Renal cortex interstitium (tissue), 11 donors: ENCODE results near the gene TBC1D10B. TPM values are rescaled to one million over a fixed set of nuclear protein-coding genes. Genes with fewer than 3 reads are reported as not detected.
"Not testable (repeated sequence)": the region's sequence is repeated elsewhere in the genome, so short reads cannot be mapped to it uniquely, and the experiment has no call there.

Source experiments
- DNase-seq, 11 donors: peaks; one replicate each; pipeline ENCODE4 v3.0.0-alpha.2; 2013; ENCODE audit warnings: low read depth in 9 of 11, low spot score in 4 of 11; ENCODE audit errors: extremely low read depth in 1 of 11
- polyA plus RNA-seq, 3 donors: library from polyadenylated mRNA; unstranded; fragments of 120-200 nt; gene quantifications; one replicate each; pipeline ENCODE4 v1.2.1, GENCODE V29; 2013; ENCODE audit not compliant: insufficient read length in 3 of 3

TBC1D10B gene
- polyA plus RNA-seq, 3 donors, result 31.1 to 38.7 (median 38.2) TPM

GRCh38 chr16:30348929-30349328, 21.4 kb downstream of the TBC1D10B start:
- DNase-seq, result no peak

- DNase-seq, result no peak
These were observed 22.2 kb downstream of the TBC1D10B start for GRCh38 chr16:30348113-30348512.

DNA sequence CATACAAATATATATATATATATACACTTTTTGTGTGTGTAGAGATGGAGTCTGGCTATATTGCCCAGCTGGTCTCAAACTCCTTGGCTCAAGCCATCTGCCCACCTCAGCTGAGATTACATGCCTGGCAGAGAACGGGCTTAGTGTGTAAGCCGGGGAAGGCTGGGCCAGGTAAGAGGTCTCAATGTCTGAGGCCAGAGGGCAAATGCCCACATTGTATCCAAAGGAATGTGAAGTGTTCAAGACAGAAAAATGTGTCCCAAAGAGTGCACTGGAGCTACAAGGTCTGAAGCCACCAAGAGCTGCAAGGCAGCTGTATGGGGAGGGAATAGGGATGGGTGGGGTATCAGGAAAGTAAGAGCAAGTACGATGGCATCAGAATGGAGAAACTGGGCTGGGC, 24.0 kb downstream of the TBC1D10B start:
- DNase-seq, result no peak

- not testable (repeated sequence) for DNase-seq
These were observed 26.8 kb downstream of the TBC1D10B start for GRCh38 chr16:30343491-30343820.

- no peak for DNase-seq
These were observed 27.4 kb downstream of the TBC1D10B start for GRCh38 chr16:30342751-30343490.

DNA sequence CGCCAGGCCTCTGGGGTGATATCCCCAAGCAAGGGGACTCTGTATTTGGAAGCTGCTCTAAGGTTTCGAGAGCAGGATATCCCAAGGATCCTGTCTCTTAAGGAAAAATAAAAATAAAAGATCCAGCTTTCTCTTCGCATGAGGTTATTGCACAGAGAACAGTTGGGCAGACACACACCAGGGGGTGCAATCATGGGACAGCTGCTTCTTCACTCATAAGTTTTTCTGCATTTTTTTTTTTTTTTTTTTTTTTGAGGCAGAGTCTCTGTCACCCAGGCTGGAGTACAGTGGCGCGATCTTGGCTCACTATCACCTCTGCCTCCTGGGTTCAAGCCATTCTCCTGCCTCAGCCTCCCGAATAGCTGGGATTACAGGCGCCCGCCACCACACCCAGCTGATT, 28.3 kb downstream of the TBC1D10B start:
- not testable (repeated sequence) for DNase-seq

GRCh38 chr16:30340621-30341020, 29.7 kb downstream of the TBC1D10B start:
- no peak for DNase-seq

GRCh38 chr16:30338715-30339114, 31.6 kb downstream of the TBC1D10B start:
- not testable (repeated sequence) for DNase-seq

DNA sequence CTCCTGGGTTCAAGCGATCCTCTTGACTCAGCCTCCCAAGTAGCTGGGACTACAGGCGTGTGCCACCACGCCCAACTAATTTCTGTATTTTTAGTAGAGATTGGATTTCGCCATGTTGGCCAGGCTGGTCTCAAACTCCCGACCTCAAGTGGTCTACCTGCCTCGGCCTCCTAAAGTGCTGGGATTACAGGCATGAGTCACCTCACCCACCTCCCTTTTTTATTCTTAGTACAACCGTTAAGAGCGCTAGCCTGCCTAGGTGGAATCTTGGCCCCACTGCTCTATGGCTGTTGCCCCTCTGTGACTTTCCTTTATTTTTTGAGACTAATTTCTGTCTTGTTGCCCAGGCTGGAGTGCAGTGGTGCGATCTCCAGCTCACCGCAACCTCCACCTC, 32.3 kb downstream of the TBC1D10B start:
- DNase-seq, result not testable (repeated sequence)

DNA sequence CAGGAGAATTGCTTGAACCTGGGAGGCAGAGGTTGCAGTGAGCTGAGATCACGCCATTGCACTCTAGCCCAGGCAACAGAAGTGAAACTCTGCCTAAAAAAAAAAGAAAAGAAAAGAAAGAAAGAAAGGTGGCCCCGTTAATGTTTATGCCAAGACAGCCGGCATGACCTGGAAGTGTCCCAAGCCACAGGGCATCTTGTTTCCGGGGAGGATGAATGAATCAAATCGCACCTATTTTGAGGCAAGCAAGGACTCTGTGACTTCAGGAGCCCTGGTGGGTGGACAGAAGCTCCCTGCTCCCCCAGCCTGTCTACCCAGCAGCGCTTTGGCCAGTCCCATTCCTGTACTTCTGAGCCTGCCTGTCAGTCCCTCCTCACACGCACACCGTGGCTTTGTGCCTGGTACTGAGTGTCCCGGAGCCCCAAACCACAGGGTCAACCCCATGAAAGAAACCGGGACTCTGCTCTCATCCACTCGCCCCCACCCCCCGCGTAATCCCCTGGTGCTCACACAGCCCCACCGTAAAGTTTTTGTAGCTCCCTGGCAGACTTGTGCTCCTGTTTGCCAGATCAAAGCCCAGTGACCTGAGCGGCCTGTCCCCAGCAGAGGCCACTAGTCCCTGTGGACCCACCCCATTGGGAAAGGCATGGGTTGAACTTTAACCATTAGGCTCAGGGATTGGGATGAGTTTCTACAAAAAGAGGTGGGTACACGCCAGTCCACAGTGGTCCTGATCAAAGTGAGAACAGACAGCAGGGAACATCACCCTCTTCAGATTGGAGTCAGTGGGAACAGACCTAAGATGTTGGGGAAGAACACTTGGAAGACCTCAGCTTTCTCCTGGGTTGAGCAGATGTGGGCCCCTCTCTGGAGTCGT, 34.5 kb downstream of the TBC1D10B start:
- peak in 2 of 11 donors; percentile 14 to 24 for DNase-seq

DNA sequence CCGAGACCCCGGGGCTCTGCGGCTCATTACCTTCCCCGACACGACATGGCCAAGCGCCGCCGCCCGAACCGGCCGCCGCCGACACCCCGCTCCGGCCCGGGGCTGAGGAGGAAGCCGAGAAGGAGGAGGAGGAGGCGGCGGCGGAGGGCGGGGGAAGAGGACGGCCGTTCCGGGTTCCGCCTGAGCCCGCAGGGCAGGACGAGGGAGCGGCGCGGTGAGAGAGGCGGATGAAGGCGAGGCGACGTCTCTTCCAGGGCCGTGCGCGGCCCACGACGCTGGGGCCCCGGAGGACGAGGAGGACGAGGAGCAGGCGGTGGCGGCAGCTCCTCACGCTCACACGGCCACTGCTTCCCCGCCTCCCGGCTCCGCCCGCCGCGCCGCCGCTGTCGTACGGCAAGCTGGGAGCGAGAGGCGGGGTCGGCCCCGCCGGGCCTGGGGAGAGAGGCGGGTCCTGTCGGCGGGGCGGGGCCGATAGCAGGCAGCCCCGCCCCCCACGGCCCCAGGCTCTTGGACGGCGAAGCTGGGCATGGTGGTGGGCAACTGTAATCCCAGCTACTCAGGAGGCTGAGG, 35.2 kb downstream of the TBC1D10B start:
- DNase-seq, result peak in 10 of 11 donors; percentile 48 to 77 (median 64)

DNA sequence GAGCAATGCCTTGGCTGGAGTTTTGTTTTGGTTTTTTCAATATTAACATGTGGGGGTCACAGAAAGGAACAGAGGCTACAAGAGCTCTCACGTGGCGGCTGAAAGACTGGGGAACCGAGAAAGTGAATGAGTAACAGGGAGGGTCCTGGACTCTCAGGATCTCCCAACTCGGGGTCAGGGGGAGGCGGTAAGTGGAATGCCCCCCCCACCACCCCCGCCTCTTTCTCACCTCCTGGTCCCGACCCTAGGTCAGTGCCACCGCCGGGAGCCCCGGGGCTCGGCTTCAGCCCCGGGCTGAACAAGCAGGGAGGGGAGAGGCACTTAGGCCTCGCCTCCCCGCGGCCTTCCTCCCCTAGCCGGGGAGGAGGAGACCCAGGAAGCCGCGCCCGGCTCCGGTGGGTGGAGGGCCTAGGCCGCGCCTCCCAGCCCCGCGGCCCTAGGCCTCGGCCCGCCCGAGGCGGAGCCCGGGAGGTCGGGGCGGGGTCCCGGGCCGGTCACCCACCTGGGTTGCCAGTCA, 35.8 kb downstream of the TBC1D10B start:
- DNase-seq, result peak in 9 of 11 donors; percentile 32 to 78 (median 47)

DNA sequence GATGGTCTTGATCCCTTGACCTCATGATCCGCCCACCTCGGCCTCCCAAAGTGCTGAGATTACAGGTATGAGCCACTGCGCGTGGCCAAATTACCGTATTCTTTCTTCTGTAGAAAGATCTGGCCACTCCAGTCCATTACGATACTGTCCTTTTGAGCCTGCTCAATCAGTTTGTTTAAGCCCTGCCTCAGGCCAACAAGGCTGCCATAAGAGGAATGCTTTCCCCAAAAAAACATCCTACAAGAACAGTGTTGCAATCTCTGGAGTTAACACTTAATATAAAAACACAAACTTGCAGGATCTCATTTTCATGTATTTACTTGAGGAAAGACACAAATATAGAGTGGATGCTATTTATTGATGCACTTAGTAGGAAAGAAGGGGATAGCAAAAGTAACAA, 46.1 kb downstream of the TBC1D10B start:
- not testable (repeated sequence) for DNase-seq

DNA sequence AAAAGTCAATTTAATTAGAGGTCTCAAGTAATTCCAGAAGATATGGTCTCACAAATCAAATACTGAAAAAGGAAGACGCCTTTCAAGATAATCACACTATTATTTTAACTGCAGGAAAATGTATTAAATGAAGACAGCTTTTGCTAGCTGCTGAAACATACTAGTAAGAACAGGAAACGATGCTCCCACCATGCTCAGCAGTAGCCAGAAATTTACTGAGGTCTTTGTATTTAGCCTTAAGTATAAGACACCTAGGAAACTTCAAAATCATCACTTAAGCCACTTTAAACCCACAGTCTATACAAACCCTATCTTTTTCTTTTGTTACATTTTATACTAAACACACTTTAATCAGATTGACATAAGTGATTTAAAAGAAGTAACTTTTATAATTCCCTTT, 51.6 kb downstream of the TBC1D10B start:
- not testable (repeated sequence) for DNase-seq

DNA sequence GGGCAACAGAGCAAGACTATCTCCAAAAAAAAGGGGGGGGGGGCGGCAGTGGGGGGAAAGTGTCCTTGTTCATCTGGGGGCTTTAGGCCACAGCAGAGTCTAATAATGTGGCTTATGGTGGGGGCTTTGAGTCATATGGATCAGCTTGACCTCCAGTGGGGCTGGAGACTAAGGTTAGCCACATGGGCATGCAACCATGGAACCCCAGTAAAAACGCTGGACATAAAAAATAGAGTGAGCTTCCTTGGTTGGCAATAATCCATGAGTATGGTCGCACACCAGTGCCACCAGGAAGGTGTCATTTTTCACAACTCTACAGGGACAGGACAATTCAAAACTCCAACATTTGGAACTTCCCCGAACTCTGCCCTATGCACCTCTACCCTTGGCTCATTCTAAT, 59.4 kb downstream of the TBC1D10B start:
- not testable (repeated sequence) for DNase-seq

DNA sequence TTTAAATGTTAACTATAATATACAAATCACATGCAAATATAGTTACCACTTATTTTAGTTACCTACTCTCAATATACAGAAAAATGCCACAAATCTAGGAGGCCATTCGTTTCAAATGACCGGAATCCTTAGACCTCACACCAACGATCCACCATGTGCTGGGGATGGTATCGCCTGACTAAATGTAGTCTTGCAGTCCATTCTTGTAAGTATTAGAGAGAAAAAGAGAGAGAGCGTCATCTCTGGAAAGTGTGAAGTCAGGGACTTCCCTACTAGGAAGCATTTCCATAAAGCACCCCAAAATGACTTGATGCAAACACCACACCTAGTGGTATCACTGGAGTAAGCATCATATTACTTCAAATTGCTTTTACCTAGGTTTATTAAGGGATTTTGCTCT, 61.0 kb downstream of the TBC1D10B start:
- not testable (repeated sequence) for DNase-seq
